IMR-90 (cell line): ENCODE measurements around the gene DOK6. TPM values are rescaled to one million over a fixed set of nuclear protein-coding genes. Genes with fewer than 3 reads are reported as not detected.

ENCODE experiments used
- ATAC-seq: fragments of 200-7000 bp; cut with Tn5 transposase; 2 replicates; pipeline ENCODE4 v1.9.1; 2020; ENCODE audit warnings: low read depth, mild to moderate bottlenecking, moderate library complexity
- BruUV-seq: library from RNA; stranded (reverse); fragments of 400-500 nt; replicated peaks from 2 replicates; lab custom pipeline; 2021; lab: Mats Ljungman, UMichigan
- CTCF ChIA-PET: fragments of 300-600 bp; formaldehyde crosslinking; extraction: SDS; loops from one replicate; lab custom pipeline; 2021; ENCODE audit warnings: antibody characterized with exemption; lab: Yijun Ruan, JAX
- POLR2A ChIA-PET: fragments of 300-600 bp; sonication (Branson Sonifier 250); formaldehyde crosslinking; loops from one replicate; lab custom pipeline; 2022; ENCODE audit warnings: antibody characterized with exemption; ENCODE audit not compliant: unreplicated experiment; lab: Charles Lee
- DNase-seq: peaks from one replicate; pipeline ENCODE4 v3.0.0; 2013
- H2AFZ ChIP-seq: replicated peaks from 2 replicates; pipeline ENCODE3; 2013; ENCODE audit warnings: low read length, mild to moderate bottlenecking; ENCODE audit not compliant: poor library complexity
- H2AK5ac ChIP-seq: 2 replicates; pipeline ENCODE4 v1.6.1; 2013; ENCODE audit warnings: low read depth, low read length, inconsistent platforms
- H2AK9ac ChIP-seq: replicated peaks from 2 replicates; pipeline ENCODE3; 2013; ENCODE audit warnings: mild to moderate bottlenecking, low read depth, low read length, moderate library complexity; ENCODE audit not compliant: poor library complexity
- H2BK120ac ChIP-seq: 2 replicates; pipeline ENCODE4 v1.6.1; 2013; ENCODE audit warnings: low read depth, low read length, inconsistent platforms
- H2BK15ac ChIP-seq: 3 replicates; pipeline ENCODE4 v1.6.1; 2013; ENCODE audit warnings: low read depth, low read length, inconsistent platforms
- H2BK20ac ChIP-seq: 2 replicates; pipeline ENCODE4 v1.6.1; 2013; ENCODE audit warnings: low read depth, mild to moderate bottlenecking, inconsistent platforms, low read length, moderate library complexity
- H2BK5ac ChIP-seq: 2 replicates; pipeline ENCODE4 v1.6.1; 2013; ENCODE audit warnings: mild to moderate bottlenecking, low read depth, low read length, inconsistent platforms; ENCODE audit not compliant: poor library complexity, severe bottlenecking
- H3K14ac ChIP-seq: replicated peaks from 2 replicates; pipeline ENCODE4 v1.6.1; 2013; ENCODE audit warnings: low read depth, low read length, inconsistent platforms
- H3K18ac ChIP-seq: 2 replicates; pipeline ENCODE4 v1.6.1; 2013; ENCODE audit warnings: low read depth, low read length, control low read depth
- H3K23ac ChIP-seq: 2 replicates; pipeline ENCODE4 v1.6.1; 2013; ENCODE audit warnings: low read depth, low read length, inconsistent platforms
- H3K27ac ChIP-seq: 2 replicates; pipeline ENCODE4 v1.5.1; 2013; ENCODE audit warnings: mild to moderate bottlenecking, control low read depth, low read length; ENCODE audit not compliant: insufficient read depth
- H3K27me3 ChIP-seq: 2 replicates; pipeline ENCODE4 v1.6.1; 2013; ENCODE audit warnings: low read length; ENCODE audit not compliant: control insufficient read depth, insufficient read depth
- H3K36me3 ChIP-seq: 2 replicates; pipeline ENCODE4 v1.6.1; 2013; ENCODE audit warnings: low read length, mixed read lengths; ENCODE audit not compliant: control insufficient read depth, insufficient read depth
- H3K4ac ChIP-seq: 2 replicates; pipeline ENCODE4 v1.6.1; 2013; ENCODE audit warnings: low read depth, low read length, inconsistent platforms
- H3K4me1 ChIP-seq: 2 replicates; pipeline ENCODE4 v1.6.1; 2013; ENCODE audit warnings: low read length, mixed read lengths; ENCODE audit not compliant: control insufficient read depth, insufficient read depth
- H3K4me2 ChIP-seq: 2 replicates; pipeline ENCODE4 v1.6.1; 2013; ENCODE audit warnings: low read depth, mild to moderate bottlenecking, control low read depth, low read length, moderate library complexity
- H3K4me3 ChIP-seq: 2 replicates; pipeline ENCODE4 v1.5.1; 2013; ENCODE audit warnings: low read depth, mild to moderate bottlenecking, control low read depth, low read length, moderate library complexity; ENCODE audit not compliant: insufficient read depth
- H3K56ac ChIP-seq: 2 replicates; pipeline ENCODE4 v1.6.1; 2013; ENCODE audit warnings: low read length, inconsistent platforms; ENCODE audit not compliant: insufficient read depth; ENCODE audit errors: extremely low read depth
- H3K79me1 ChIP-seq, 2 experiments: 2 replicates each; pipeline ENCODE4 v1.6.1; 2013; ENCODE audit warnings: low read length in 2 of 2, inconsistent platforms in 1 of 2, low read depth in 1 of 2
- H3K9ac ChIP-seq: 2 replicates; pipeline ENCODE4 v1.6.1; 2013; ENCODE audit warnings: low read depth, low read length, control low read depth
- H3K9me1 ChIP-seq: 2 replicates; pipeline ENCODE4 v1.6.1; 2013; ENCODE audit warnings: low read length, inconsistent platforms; ENCODE audit not compliant: insufficient read depth
- H3K9me3 ChIP-seq: 2 replicates; pipeline ENCODE4 v1.6.1; 2013; ENCODE audit warnings: low read length; ENCODE audit not compliant: control insufficient read depth, insufficient read depth
- H4K20me1 ChIP-seq: 2 replicates; pipeline ENCODE4 v1.6.1; 2013; ENCODE audit warnings: low read length, inconsistent platforms; ENCODE audit not compliant: insufficient read depth
- H4K5ac ChIP-seq: 2 replicates; pipeline ENCODE4 v1.6.1; 2013; ENCODE audit warnings: mild to moderate bottlenecking, low read depth, low read length, control low read depth
- H4K8ac ChIP-seq, 2 experiments: 2 replicates each; pipeline ENCODE4 v1.6.1; 2013; ENCODE audit warnings: low read depth in 2 of 2, low read length in 2 of 2, control low read depth in 1 of 2, inconsistent platforms in 1 of 2
- H4K91ac ChIP-seq: 2 replicates; pipeline ENCODE4 v1.6.1; 2013; ENCODE audit warnings: low read depth, low read length, inconsistent platforms; ENCODE audit not compliant: insufficient read depth
- BHLHE40 ChIP-seq: fragments of 150-350 bp; IDR thresholded peaks from 2 replicates; pipeline ENCODE4 v1.6.1; 2016; ENCODE audit warnings: mild to moderate bottlenecking, low read depth, low read length
- MAFK ChIP-seq: IDR thresholded peaks from 2 replicates; pipeline ENCODE4 v1.6.1; 2012; ENCODE audit warnings: low read depth, low read length, improper control_type of control experiment
- MAZ ChIP-seq: IDR thresholded peaks from 2 replicates; pipeline ENCODE4 v1.6.1; 2012; ENCODE audit warnings: low read depth, mild to moderate bottlenecking, low read length, improper control_type of control experiment, moderate library complexity, borderline replicate concordance
- WGBS, 2 experiments: methylation state at CpG; one replicate each; pipeline versions ENCODE4 v1.1.5 to v1.1.7; 2013; ENCODE audit warnings: missing lambda C conversion rate in 2 of 2; ENCODE audit not compliant: insufficient read length in 1 of 2; ENCODE audit errors: extremely low coverage in 2 of 2; 5-methylcytosine and 5-hydroxymethylcytosine counted together
- dilution Hi-C: fragments of 300-500 bp; cut with HindIII; formaldehyde crosslinking; loops from one replicate; pipeline ENCODE4 v1.14.3; 2018; ENCODE audit warnings: low sequenced_read_pairs; ENCODE audit not compliant: unreplicated experiment
- in situ Hi-C: fragments of 300-500 bp; cut with MboI; formaldehyde crosslinking; loops from 3 replicates; pipeline ENCODE4 v1.14.3; 2019; ENCODE audit warnings: low sequenced_read_pairs, inconsistent platforms, mixed read lengths
- intact Hi-C: fragments of 100-400 bp; cut with micrococcal nuclease; formaldehyde crosslinking; loops from 2 replicates; pipeline ENCODE4 v1.10.0; 2022
- polyA plus RNA-seq, 3 experiments: library from polyadenylated mRNA; depleted of rRNA; stranded (reverse); fragments of >200 nt; gene quantifications; 2 replicates each; pipeline ENCODE4 v1.2.3, GENCODE V29; 2012; ENCODE audit warnings: low replicate concordance in 1 of 3
- total RNA-seq: library from RNA; depleted of rRNA; stranded (reverse); fragments of >200 nt; gene quantifications from 2 replicates; pipeline ENCODE4 v1.2.3, GENCODE V29; 2012

Gene DOK6
- total and polyA plus RNA-seq, 2 of the 4 experiments (the other 2 are of a cell fraction) = 1.9 to 2.7 TPM

GRCh38 chr18:69720422-69720821 is 319.7 kb downstream of the DOK6 start:
- H3K23ac ChIP-seq = no peak overlapping the region
- no peak overlapping the region for H3K4me3 ChIP-seq
- no peaks in the 10 kb centered on the region for H3K9me1 ChIP-seq
- no peak overlapping the region for H3K4ac ChIP-seq
- H3K79me1 ChIP-seq = no peaks in the 10 kb centered on the region
- H2BK15ac ChIP-seq = no peak overlapping the region
- H3K14ac ChIP-seq = no peak overlapping the region
- dilution Hi-C loops (no loop called here), intact Hi-C loops (no loop called here), in situ Hi-C loops (no loop called here)
- no CpG with 5 or more reads among the region's 4 CpGs for WGBS, 2 experiments
- no peak overlapping the region for H3K18ac ChIP-seq
- no peak overlapping the region for H2AK9ac ChIP-seq
- ATAC-seq (no peak), DNase-seq (no peak)
- POLR2A ChIA-PET = no interaction called here
- no peak overlapping the region for H3K9ac ChIP-seq
- no peak overlapping the region for H3K4me2 ChIP-seq
- peaks cover 13% of the 10 kb centered on the region for H3K9me3 ChIP-seq
- no peak overlapping the region for H2AK5ac ChIP-seq
- no peak overlapping the region for H2BK120ac ChIP-seq
- H2BK20ac ChIP-seq = no peak overlapping the region
- H3K36me3 ChIP-seq = no peaks in the 10 kb centered on the region
- BruUV-seq = no TSS peak
- H3K27me3 ChIP-seq = no peaks in the 10 kb centered on the region
- no peak overlapping the region for H2AFZ ChIP-seq
- TF ChIP-seq MAZ (no peak), MAFK (peak; percentile 65), BHLHE40 (no peak)
- H4K91ac ChIP-seq = no peak overlapping the region
- CTCF ChIA-PET = no interaction called here
- no peak overlapping the region for H3K56ac ChIP-seq
- no peak overlapping the region for H4K5ac ChIP-seq
- H4K20me1 ChIP-seq = no peaks in the 10 kb centered on the region
- H3K27ac ChIP-seq = no peak overlapping the region
- no peak overlapping the region for H4K8ac ChIP-seq
- no peaks in the 10 kb centered on the region for H3K4me1 ChIP-seq
- H2BK5ac ChIP-seq = no peak overlapping the region
